B cell (primary cell): ENCODE results near the gene NR5A2. TPM values are rescaled to one million over a fixed set of nuclear protein-coding genes. Genes with fewer than 3 reads are reported as not detected.

Source experiments
- ATAC-seq: fragments of 200-7000 bp; cut with Tn5 transposase; one replicate; pipeline ENCODE4 v1.10.0; 2021; ENCODE audit warnings: low read depth, mild to moderate bottlenecking, moderate number of reproducible peaks, moderate library complexity
- CTCF ChIA-PET: fragments of 350-600 bp; sonication (Branson Sonifier 250); formaldehyde crosslinking; loops from one replicate; lab custom pipeline; 2021; ENCODE audit warnings: antibody characterized with exemption, inconsistent platforms; lab: Charles Lee
- POLR2A ChIA-PET: fragments of 350-600 bp; sonication (Branson Sonifier 250); formaldehyde crosslinking; loops from one replicate; lab custom pipeline; 2021; ENCODE audit warnings: antibody characterized with exemption; lab: Charles Lee
- DNase-seq: peaks from one replicate; pipeline ENCODE4 v3.0.0; 2013
- H2AFZ ChIP-seq: 2 replicates; pipeline ENCODE4 v1.6.1; 2012; ENCODE audit warnings: mild to moderate bottlenecking, low read depth, low read length; ENCODE audit not compliant: insufficient read depth, poor library complexity, severe bottlenecking
- H3K27ac ChIP-seq, 2 donors: 1 replicate in 1 of 2; 2 replicates in 1 of 2; pipeline ENCODE4 v1.5.1; 2012 to 2013; ENCODE audit warnings: low read length in 2 of 2, mild to moderate bottlenecking in 2 of 2, moderate library complexity in 1 of 2
- H3K27me3 ChIP-seq, 4 experiments: fragments of 200-600 bp in 1 of 4; sonication (generic) in 1 of 4; replicated peaks in 1 of 4; 1 replicate in 2 of 4; 2 replicates in 2 of 4; pipeline versions ENCODE4 v1.6.1 to v1.7.0; 2013 to 2016; ENCODE audit warnings: low read length in 3 of 4, mild to moderate bottlenecking in 2 of 4, mixed read lengths in 1 of 4, moderate library complexity in 1 of 4; ENCODE audit not compliant: insufficient read depth in 4 of 4, control insufficient read depth in 3 of 4; ENCODE audit errors: control extremely low read depth in 1 of 4
- H3K36me3 ChIP-seq, 2 experiments: replicated peaks in 1 of 2; 1 replicate in 1 of 2; 2 replicates in 1 of 2; pipeline versions ENCODE4 v1.6.1 to v1.7.1; 2013; ENCODE audit warnings: low read length in 1 of 2; ENCODE audit not compliant: insufficient read depth in 2 of 2, control insufficient read depth in 1 of 2; ENCODE audit errors: control extremely low read depth in 1 of 2, extremely low read depth in 1 of 2
- H3K4me1 ChIP-seq, 2 donors: fragments of 200-600 bp in 1 of 2; sonication (generic) in 1 of 2; 1 replicate in 1 of 2; 2 replicates in 1 of 2; pipeline versions ENCODE4 v1.5.1 to v1.6.1; 2013 to 2017; ENCODE audit warnings: low read length in 2 of 2; ENCODE audit not compliant: control insufficient read depth in 2 of 2, insufficient read depth in 2 of 2
- H3K4me2 ChIP-seq: replicated peaks from 2 replicates; pipeline ENCODE3; 2012; ENCODE audit warnings: mild to moderate bottlenecking, low read depth, low read length; ENCODE audit not compliant: poor library complexity, severe bottlenecking
- H3K4me3 ChIP-seq, 5 experiments: fragments of 200-600 bp in 1 of 5; sonication (generic) in 1 of 5; 1 replicate in 3 of 5; 2 replicates in 2 of 5; pipeline versions ENCODE4 v1.5.1 to v1.7.0; 2011 to 2016; ENCODE audit warnings: low read length in 4 of 5, mild to moderate bottlenecking in 4 of 5, low read depth in 2 of 5, control low read depth in 1 of 5, moderate library complexity in 1 of 5; ENCODE audit not compliant: insufficient read depth in 1 of 5; ENCODE audit errors: control extremely low read depth in 1 of 5, extremely low read depth in 1 of 5
- H3K79me2 ChIP-seq: fragments of 200-600 bp; sonication (generic); one replicate; pipeline ENCODE4 v1.6.0; 2016; ENCODE audit warnings: low read length; ENCODE audit not compliant: control insufficient read depth, insufficient read depth
- H3K9ac ChIP-seq: fragments of 200-600 bp; sonication (generic); 2 replicates; pipeline ENCODE4 v1.6.1; 2017; ENCODE audit warnings: mild to moderate bottlenecking, low read length, moderate library complexity
- H3K9me3 ChIP-seq, 3 donors: one replicate each; pipeline versions ENCODE4 v1.6.1 to v1.7.1; 2013; ENCODE audit warnings: low read length in 2 of 3; ENCODE audit not compliant: control insufficient read depth in 2 of 3, insufficient read depth in 1 of 3; ENCODE audit errors: control extremely low read depth in 1 of 3
- H4K20me1 ChIP-seq: 2 replicates; pipeline ENCODE4 v1.6.0; 2012; ENCODE audit warnings: mild to moderate bottlenecking, low read length; ENCODE audit not compliant: insufficient read depth, control insufficient read depth, poor library complexity, severe bottlenecking
- H3K27ac Mint-ChIP-seq: one replicate; pipeline ENCODE4 v1.8.0; 2021; ENCODE audit warnings: mixed read lengths
- H3K27me3 Mint-ChIP-seq: one replicate; pipeline ENCODE4 v1.8.0; 2021; ENCODE audit warnings: mixed read lengths
- H3K4me1 Mint-ChIP-seq: one replicate; pipeline ENCODE4 v1.8.0; 2021; ENCODE audit warnings: mixed read lengths
- H3K4me3 Mint-ChIP-seq: one replicate; pipeline ENCODE4 v1.8.0; 2021; ENCODE audit warnings: mixed read lengths
- H3K9me3 Mint-ChIP-seq: one replicate; pipeline ENCODE4 v1.8.0; 2022; ENCODE audit warnings: mixed read lengths; ENCODE audit not compliant: insufficient read depth
- EZH2 ChIP-seq: IDR thresholded peaks from 2 replicates; pipeline ENCODE4 v1.6.1; 2012; ENCODE audit warnings: borderline replicate concordance, low read depth, mild to moderate bottlenecking, moderate library complexity, low read length; ENCODE audit not compliant: insufficient read depth, poor library complexity, severe bottlenecking
- WGBS: methylation state at CpG from one replicate; pipeline ENCODE4 v1.1.5; 2013; ENCODE audit warnings: missing lambda C conversion rate; ENCODE audit not compliant: insufficient coverage; 5-methylcytosine and 5-hydroxymethylcytosine counted together
- intact Hi-C: fragments of 100-400 bp; cut with micrococcal nuclease; formaldehyde crosslinking; loops from one replicate; pipeline ENCODE4 v1.10.0; 2022
- polyA plus RNA-seq: library from polyadenylated mRNA; depleted of rRNA; stranded (reverse); fragments of >200 nt; gene quantifications from 2 replicates; pipeline ENCODE4 v1.2.3, GENCODE V29; 2012
- total RNA-seq, 2 donors: library from RNA; stranded (reverse); fragments of 120-200 nt in 1 of 2; gene quantifications; 1 replicate in 1 of 2; 2 replicates in 1 of 2; pipeline versions ENCODE4 v1.2.3 to v1.2.4, GENCODE V29; 2013 to 2022
- TF ChIP-seq, protein P1 (sequence below): fragments of 200-600 bp; IDR thresholded peaks from one replicate; pipeline ENCODE4 v1.8.0; 2022; ENCODE audit warnings: antibody characterized with exemption, mild to moderate bottlenecking

NR5A2 gene
- total and polyA plus RNA-seq, 2 donors (not counting 1 experiment from before 2014, with no cell fraction given): 0.07 TPM; not detected in 1

DNA sequence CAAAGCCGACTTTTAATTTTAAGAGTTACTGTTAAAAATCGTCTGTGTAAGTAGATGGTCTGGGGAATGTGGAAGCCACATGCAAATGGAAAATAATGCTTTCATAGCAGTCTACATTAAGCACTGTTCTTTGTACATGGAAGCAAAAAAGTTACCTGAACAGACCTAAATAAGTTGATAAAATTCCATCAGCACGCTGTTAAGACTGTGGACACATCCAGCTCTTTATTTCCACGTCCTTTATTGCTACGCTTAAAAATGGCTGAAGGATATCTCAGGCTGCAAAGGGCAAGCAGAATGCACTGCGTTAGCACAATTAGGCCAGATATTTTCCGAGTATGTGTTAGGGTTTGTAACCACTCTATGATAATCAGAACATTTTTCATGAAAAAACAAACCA is 22.3 kb downstream of the NR5A2 start:
- Mint-ChIP-seq H3K27ac (no peak overlapping the region), H3K27me3 (peaks cover 53% of the 10 kb centered on the region), H3K4me3 (no peak overlapping the region), H3K4me1 (no peaks in the 10 kb centered on the region), H3K9me3 (no peaks in the 10 kb centered on the region)
- Histone ChIP-seq H3K79me2 (no peaks in the 10 kb centered on the region), H4K20me1 (no peaks in the 10 kb centered on the region), H3K27me3 (peaks cover 3 to 19% (median 14%) of the 10 kb centered on the region in 4 experiments), H3K9ac (no peak overlapping the region), H2AFZ (no peak overlapping the region), H3K9me3 (peaks cover 0 to 1% (median 0%) of the 10 kb centered on the region in 3 donors), H3K36me3 (no peaks in the 10 kb centered on the region), H3K4me2 (no peak overlapping the region), H3K4me1 (no peaks in the 10 kb centered on the region), H3K4me3 (no peak overlapping the region), H3K27ac (no peak overlapping the region)
- intact Hi-C loops: loop anchor here (10.0 kb wide), 1 partner anchor 255 kb away; no protein-coding TSS in a partner anchor
- ChIA-PET CTCF (no interaction called here), POLR2A (no interaction called here)
- TF ChIP-seq, protein P1, sequence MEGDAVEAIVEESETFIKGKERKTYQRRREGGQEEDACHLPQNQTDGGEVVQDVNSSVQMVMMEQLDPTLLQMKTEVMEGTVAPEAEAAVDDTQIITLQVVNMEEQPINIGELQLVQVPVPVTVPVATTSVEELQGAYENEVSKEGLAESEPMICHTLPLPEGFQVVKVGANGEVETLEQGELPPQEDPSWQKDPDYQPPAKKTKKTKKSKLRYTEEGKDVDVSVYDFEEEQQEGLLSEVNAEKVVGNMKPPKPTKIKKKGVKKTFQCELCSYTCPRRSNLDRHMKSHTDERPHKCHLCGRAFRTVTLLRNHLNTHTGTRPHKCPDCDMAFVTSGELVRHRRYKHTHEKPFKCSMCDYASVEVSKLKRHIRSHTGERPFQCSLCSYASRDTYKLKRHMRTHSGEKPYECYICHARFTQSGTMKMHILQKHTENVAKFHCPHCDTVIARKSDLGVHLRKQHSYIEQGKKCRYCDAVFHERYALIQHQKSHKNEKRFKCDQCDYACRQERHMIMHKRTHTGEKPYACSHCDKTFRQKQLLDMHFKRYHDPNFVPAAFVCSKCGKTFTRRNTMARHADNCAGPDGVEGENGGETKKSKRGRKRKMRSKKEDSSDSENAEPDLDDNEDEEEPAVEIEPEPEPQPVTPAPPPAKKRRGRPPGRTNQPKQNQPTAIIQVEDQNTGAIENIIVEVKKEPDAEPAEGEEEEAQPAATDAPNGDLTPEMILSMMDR: no peak
- no peak for TF ChIP-seq EZH2
- WGBS: 92% methylated on average over 5 of the region's 7 CpGs
- DNase-seq (no peak), ATAC-seq (no peak)

DNA sequence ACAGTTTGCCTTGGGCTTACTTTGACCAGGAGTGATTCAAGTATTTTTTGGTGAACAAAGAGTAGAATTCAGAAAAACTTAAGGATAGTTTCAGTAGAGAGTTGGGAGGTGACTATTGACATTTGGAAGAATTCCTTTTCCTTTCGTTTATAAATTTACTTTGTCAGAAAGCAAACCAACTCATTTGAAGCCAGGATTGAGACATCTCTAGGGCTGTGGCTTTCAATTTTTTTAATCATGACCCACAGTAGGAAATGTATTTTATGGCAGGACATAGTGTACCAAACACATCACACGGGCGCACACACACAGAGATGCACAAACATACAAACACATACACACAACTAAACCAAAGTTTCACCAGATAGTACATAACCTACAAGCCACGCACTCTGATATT is 24.1 kb downstream of the NR5A2 start:
- Mint-ChIP-seq H3K4me3 (no peak overlapping the region), H3K27me3 (peaks cover 51% of the 10 kb centered on the region), H3K4me1 (no peaks in the 10 kb centered on the region), H3K9me3 (no peaks in the 10 kb centered on the region), H3K27ac (no peak overlapping the region)
- Histone ChIP-seq H3K9me3 (no peaks in the 10 kb centered on the region), H3K36me3 (no peaks in the 10 kb centered on the region), H4K20me1 (no peaks in the 10 kb centered on the region), H3K4me2 (no peak overlapping the region), H3K27me3 (peaks cover 0 to 10% (median 7%) of the 10 kb centered on the region in 4 experiments), H3K27ac (no peak overlapping the region), H2AFZ (no peak overlapping the region), H3K4me3 (no peak overlapping the region), H3K4me1 (no peaks in the 10 kb centered on the region), H3K79me2 (no peaks in the 10 kb centered on the region), H3K9ac (no peak overlapping the region)
- WGBS: 80% methylated on average over 2 of the region's 4 CpGs
- TF ChIP-seq, protein P1: no peak
- TF ChIP-seq EZH2: no peak
- intact Hi-C loops: no loop called here
- ATAC-seq: no peak
- no peak for DNase-seq
- ChIA-PET POLR2A (no interaction called here), CTCF (no interaction called here)
